VCaP (cell line): ENCODE measurements around the gene SEC22C.

ENCODE experiments used
- H3K27ac ChIP-seq: fragments of 450-650 bp; 2 replicates; pipeline ENCODE4 v1.5.1; 2017
- TF ChIP-seq, protein P1 (sequence below): fragments of 450-650 bp; conservative IDR thresholded peaks from 2 replicates; pipeline ENCODE4 v1.5.1; 2017; ENCODE audit warnings: mild to moderate bottlenecking, moderate library complexity

The SEC22C gene

DNA sequence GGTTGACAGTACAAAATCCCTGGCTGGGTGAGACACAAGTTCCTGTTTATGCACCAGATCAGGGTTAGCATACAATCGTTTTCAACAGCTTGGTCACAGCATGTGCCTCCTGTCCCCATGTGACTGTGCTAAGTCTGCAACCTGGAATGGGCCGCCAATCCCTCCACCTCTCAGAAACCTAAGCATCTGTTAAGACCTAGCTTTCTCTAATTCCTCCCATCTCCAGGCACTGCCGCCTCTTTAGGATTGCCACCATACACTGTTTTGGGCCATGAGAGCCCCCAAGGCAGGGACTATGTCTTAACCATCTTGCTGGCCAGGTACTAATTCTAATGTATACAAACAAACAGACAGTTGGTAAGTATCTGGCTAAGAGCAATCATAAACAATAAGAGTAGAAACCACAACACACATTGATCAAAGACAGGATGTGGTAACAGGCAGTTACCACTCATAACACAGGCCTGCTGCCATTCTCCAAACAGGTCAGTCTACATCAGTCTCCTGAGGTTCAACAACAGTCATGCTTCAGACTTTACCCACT is 25.6 kb downstream of the SEC22C start:
- H3K27ac ChIP-seq: 0 out of 2 replicates have a peak overlapping the region, but pooled peaks have one; percentile 1
- TF ChIP-seq, protein P1, sequence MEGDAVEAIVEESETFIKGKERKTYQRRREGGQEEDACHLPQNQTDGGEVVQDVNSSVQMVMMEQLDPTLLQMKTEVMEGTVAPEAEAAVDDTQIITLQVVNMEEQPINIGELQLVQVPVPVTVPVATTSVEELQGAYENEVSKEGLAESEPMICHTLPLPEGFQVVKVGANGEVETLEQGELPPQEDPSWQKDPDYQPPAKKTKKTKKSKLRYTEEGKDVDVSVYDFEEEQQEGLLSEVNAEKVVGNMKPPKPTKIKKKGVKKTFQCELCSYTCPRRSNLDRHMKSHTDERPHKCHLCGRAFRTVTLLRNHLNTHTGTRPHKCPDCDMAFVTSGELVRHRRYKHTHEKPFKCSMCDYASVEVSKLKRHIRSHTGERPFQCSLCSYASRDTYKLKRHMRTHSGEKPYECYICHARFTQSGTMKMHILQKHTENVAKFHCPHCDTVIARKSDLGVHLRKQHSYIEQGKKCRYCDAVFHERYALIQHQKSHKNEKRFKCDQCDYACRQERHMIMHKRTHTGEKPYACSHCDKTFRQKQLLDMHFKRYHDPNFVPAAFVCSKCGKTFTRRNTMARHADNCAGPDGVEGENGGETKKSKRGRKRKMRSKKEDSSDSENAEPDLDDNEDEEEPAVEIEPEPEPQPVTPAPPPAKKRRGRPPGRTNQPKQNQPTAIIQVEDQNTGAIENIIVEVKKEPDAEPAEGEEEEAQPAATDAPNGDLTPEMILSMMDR: no peak

DNA sequence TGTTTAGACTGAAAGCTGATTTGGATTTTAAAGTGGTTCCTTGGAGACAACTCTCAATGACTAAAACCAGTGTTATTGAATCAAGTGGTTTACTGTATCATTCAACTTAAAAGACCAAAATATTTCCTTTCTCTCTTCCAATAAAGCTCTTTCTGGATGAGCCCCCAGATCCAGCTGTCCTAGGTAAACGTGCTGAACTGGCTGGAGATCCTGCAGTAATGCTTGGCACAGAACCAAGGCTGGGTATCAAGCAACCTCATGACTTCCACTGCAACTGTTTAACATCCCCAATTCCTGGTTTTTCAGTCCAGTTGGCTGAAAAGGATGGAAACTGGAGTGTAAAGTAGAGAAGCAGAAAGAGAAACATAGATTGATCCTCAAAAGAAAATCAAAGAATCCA is 28.9 kb downstream of the SEC22C start:
- TF ChIP-seq, protein P1: no peak
- peak overlapping the region; percentile 52 for H3K27ac ChIP-seq

DNA sequence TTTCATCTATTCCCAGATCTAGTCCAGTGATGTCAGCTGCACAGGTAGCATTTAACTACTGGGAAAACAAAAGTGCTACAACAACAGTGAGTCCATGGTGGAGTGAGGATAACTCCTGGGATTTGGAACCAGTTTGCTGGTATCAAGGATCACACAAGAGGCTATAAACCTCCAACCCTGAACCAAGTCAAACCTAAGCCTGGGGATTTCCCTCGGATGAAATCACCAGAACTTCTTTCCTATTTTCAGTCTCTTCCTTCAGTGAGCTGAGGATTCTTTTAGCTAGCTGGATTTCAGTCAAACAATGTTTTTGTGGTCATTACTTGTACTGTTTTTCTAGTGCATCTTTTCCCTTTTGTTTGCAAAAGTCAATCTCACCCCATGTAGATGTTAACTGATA is 31.5 kb downstream of the SEC22C start:
- no peak overlapping the region for H3K27ac ChIP-seq
- TF ChIP-seq, protein P1: no peak

DNA sequence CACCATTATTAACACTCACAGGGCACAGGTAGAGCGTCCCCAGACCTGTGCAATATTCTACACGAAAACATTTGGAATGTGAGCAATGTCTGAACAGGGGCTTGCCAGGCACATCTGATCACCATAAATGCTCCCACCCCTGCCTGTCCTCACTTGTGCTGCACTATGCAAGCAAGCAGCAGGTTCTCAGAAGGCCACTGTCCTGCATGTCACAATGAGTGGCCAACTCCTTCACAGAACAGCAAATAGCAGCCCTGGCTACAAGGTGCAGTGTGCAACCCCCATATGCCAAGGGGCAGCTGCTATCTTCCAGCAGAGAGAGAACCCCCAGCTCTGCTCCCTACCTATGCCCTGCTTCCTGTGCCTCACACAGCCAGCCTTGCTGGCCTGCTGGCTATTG is 32.6 kb downstream of the SEC22C start:
- peak overlapping the region; percentile 99 for H3K27ac ChIP-seq
- TF ChIP-seq, protein P1: no peak

DNA sequence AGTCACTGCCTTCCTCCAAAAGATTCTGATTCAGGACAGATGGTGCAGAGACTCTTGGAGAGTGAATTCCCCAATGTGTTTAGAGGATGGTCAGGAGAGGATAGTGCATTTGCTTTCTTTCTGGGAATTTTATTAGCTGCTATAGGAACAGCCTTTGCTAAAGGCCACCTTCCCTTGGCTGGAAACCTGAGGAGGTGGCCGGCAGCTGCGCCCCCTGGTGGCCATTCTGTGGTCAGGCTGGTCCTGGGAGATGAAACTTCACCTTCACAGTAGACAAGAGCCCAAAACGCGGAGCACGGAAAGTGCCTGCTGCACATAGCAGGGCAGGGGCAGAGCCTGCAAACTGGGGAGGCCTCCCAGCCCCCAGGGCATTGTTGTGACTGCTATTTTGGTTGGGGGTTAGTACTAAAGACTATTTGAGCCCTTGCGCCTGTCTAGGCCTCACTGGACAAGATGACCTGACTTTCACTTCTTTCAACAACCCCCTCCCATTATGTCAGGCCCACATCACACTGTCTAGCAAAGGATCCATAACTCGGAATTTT is 34.3 kb downstream of the SEC22C start:
- peak overlapping the region; percentile 99 for H3K27ac ChIP-seq
- TF ChIP-seq, protein P1: peak; percentile 99

DNA sequence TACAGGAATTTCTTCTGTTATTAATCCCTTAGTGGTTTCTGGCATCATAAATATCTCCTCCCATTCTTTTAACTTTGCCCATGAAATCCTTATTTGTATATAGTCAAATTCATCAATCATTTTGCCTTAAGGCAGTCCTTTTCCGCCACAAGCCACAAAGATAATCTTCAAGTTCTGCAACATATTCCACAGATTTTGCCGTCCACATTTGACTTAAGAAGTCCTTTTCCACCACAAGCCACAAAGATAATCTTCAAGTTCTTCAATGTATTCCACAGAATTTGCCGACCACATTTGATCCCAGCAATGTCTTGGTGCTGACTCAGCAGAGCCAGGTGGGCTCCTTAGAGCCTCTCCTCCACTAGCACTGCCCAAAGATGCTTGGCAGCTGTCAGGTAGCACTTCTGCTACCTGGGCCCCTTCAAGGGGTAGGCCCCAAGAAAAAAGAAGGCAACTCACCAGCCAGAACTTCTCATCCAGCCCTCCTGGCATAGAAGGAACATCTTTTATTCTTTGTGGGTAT is 35.0 kb downstream of the SEC22C start:
- TF ChIP-seq, protein P1: no peak
- H3K27ac ChIP-seq: peak overlapping the region; percentile 99

DNA sequence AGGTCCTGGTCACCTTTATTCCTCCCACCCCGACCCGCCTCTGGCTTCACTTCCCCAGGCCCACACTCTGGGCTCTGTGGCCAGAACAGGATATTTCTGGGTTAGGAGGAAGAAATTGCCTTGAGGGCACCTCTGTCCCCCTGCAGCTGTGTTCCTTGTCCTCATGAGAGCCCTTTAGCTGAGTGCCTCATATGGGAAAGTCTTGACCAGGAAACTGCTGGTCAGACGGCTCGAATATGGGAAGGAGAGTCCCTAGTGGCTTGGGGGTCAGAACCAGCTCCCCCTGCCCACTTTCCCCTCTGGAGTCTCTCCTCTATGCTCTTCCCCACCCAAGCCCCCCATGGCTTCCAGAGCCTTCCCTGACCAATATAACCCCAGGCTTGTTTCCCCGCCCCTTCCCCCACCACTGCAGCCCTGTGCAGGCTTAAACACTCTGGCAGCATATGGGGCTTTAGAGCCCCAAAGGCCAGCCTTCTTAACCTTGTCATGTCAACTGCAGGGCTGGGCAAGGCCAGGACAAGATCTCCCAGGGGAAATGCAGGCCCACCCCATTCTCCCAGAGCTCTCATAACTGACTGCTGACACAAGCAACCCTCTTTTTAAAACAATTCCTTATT is 36.4 kb downstream of the SEC22C start:
- TF ChIP-seq, protein P1: no peak
- H3K27ac ChIP-seq: peak overlapping the region; percentile 99
